Endothelial cell of umbilical vein (primary cell): ENCODE data around the gene DNAJB5. TPM values are rescaled to one million over a fixed set of nuclear protein-coding genes. Genes with fewer than 3 reads are reported as not detected.

ENCODE experiments used
- BruUV-seq: library from RNA; stranded (reverse); fragments of 400-500 nt; replicated peaks from 2 replicates; lab custom pipeline; 2021; lab: Mats Ljungman, UMichigan
- CTCF ChIA-PET: fragments of 300-600, 350-600 bp; sonication (Branson Sonifier 250); formaldehyde crosslinking; loops from one replicate; lab custom pipeline; 2021; ENCODE audit warnings: antibody characterized with exemption, inconsistent platforms; lab: Charles Lee
- POLR2A ChIA-PET: fragments of 300-600, 350-600 bp; sonication (Branson Sonifier 250); formaldehyde crosslinking; loops from one replicate; lab custom pipeline; 2021; ENCODE audit warnings: antibody characterized with exemption, inconsistent platforms; lab: Charles Lee
- DNase-seq: peaks from one replicate; pipeline ENCODE4 v3.0.0-alpha.2; 2011; ENCODE audit warnings: low read depth, low spot score
- FAIRE-seq: peaks from 2 replicates; lab custom pipeline; 2011; peaks lifted over from hg19 to GRCh38; lab: Jason Lieb, UNC
- H2AFZ ChIP-seq: 2 replicates; pipeline ENCODE4 v1.6.0; 2012; ENCODE audit warnings: low read depth, low read length, control low read depth, inconsistent platforms
- H3K27ac ChIP-seq: 2 replicates; pipeline ENCODE4 v1.5.1; 2011; ENCODE audit warnings: low read depth, mild to moderate bottlenecking, control low read depth, low read length, moderate library complexity; ENCODE audit not compliant: insufficient read depth
- H3K27me3 ChIP-seq, 2 experiments: 2 replicates each; pipeline versions ENCODE4 v1.6.0 to v1.6.1; 2011; ENCODE audit warnings: low read length in 2 of 2, mixed read lengths in 1 of 2; ENCODE audit not compliant: control insufficient read depth in 2 of 2, insufficient read depth in 2 of 2
- H3K36me3 ChIP-seq, 2 experiments: 2 replicates in 1 of 2; 3 replicates in 1 of 2; pipeline ENCODE4 v1.5.1; 2011; ENCODE audit warnings: low read length in 2 of 2, mild to moderate bottlenecking in 1 of 2, moderate library complexity in 1 of 2; ENCODE audit not compliant: control insufficient read depth in 2 of 2, insufficient read depth in 2 of 2; ENCODE audit errors: extremely low read depth in 1 of 2
- H3K4me1 ChIP-seq: 3 replicates; pipeline ENCODE4 v1.5.1; 2011; ENCODE audit warnings: mild to moderate bottlenecking, low read length; ENCODE audit not compliant: control insufficient read depth, insufficient read depth; ENCODE audit errors: extremely low read depth
- H3K4me2 ChIP-seq: 2 replicates; pipeline ENCODE4 v1.6.1; 2011; ENCODE audit warnings: low read length, control low read depth, mixed read lengths; ENCODE audit not compliant: insufficient read depth
- H3K4me3 ChIP-seq, 3 experiments: fragments of 200-600 bp in 1 of 3; sonication (generic), shearing (Covaris generic) in 1 of 3; replicated peaks in 1 of 3; 2 replicates each; pipeline ENCODE4 v1.5.1; 2011 to 2016; ENCODE audit warnings: control low read depth in 3 of 3, low read length in 3 of 3, mild to moderate bottlenecking in 2 of 3, inconsistent platforms in 1 of 3, low read depth in 1 of 3, moderate library complexity in 1 of 3; ENCODE audit not compliant: insufficient read depth in 1 of 3
- H3K79me2 ChIP-seq: 2 replicates; pipeline ENCODE4 v1.6.0; 2012; ENCODE audit warnings: low read length, inconsistent platforms; ENCODE audit not compliant: control insufficient read depth, insufficient read depth
- H3K9ac ChIP-seq: replicated peaks from 2 replicates; pipeline ENCODE3; 2011; ENCODE audit warnings: low read length, control low read depth; ENCODE audit not compliant: insufficient read depth; ENCODE audit errors: extremely low read depth
- H3K9me1 ChIP-seq: replicated peaks from 3 replicates; pipeline ENCODE4 v1.6.0; 2011; ENCODE audit warnings: mild to moderate bottlenecking, low read length; ENCODE audit not compliant: control insufficient read depth, insufficient read depth; ENCODE audit errors: extremely low read depth
- H3K9me3 ChIP-seq: replicated peaks from 2 replicates; pipeline ENCODE4 v1.5.1; 2012; ENCODE audit warnings: low read length, inconsistent platforms; ENCODE audit not compliant: control insufficient read depth, insufficient read depth
- H4K20me1 ChIP-seq: replicated peaks from 2 replicates; pipeline ENCODE3; 2011; ENCODE audit warnings: mild to moderate bottlenecking, low read length; ENCODE audit not compliant: control insufficient read depth, insufficient read depth; ENCODE audit errors: extremely low read depth
- CTCF ChIP-seq, 2 donors: IDR thresholded peaks; 1 replicate in 1 of 2; 2 replicates in 1 of 2; pipeline ENCODE4 v1.5.1; 2011; ENCODE audit warnings: low read length in 2 of 2, mild to moderate bottlenecking in 2 of 2, moderate library complexity in 2 of 2, control low read depth in 1 of 2, inconsistent platforms in 1 of 2, low read depth in 1 of 2; ENCODE audit not compliant: insufficient read depth in 1 of 2; ENCODE audit errors: extremely low read depth in 1 of 2
- EZH2 ChIP-seq: IDR thresholded peaks from 2 replicates; pipeline ENCODE4 v1.6.1; 2012; ENCODE audit warnings: borderline replicate concordance, low read depth, mild to moderate bottlenecking, moderate library complexity, low read length, inconsistent platforms; ENCODE audit not compliant: severe bottlenecking
- FOS ChIP-seq: IDR thresholded peaks from 2 replicates; pipeline ENCODE4 v1.6.1; 2011; ENCODE audit warnings: mild to moderate bottlenecking, low read length, moderate library complexity, borderline replicate concordance; ENCODE audit not compliant: insufficient read depth
- GATA2 ChIP-seq: IDR thresholded peaks from 2 replicates; pipeline ENCODE4 v1.7.0; 2011; ENCODE audit warnings: low read depth, mild to moderate bottlenecking, moderate library complexity, mixed read lengths, low read length; ENCODE audit not compliant: insufficient read length, insufficient read depth
- JUN ChIP-seq: IDR thresholded peaks from 2 replicates; pipeline ENCODE4 v1.6.1; 2011; ENCODE audit warnings: borderline replicate concordance, low read depth; ENCODE audit not compliant: insufficient read length, insufficient read depth
- MAX ChIP-seq: IDR thresholded peaks from 2 replicates; pipeline ENCODE4 v1.6.1; 2011; ENCODE audit not compliant: insufficient read depth, insufficient read length
- MYC ChIP-seq: IDR thresholded peaks from one replicate; pipeline ENCODE4 v1.6.1; 2011; ENCODE audit warnings: mild to moderate bottlenecking, low read depth, low read length
- POLR2A ChIP-seq: IDR thresholded peaks from 2 replicates; pipeline ENCODE4 v1.6.1; 2012; ENCODE audit warnings: low read depth, mild to moderate bottlenecking, control low read depth, low read length
- POLR2AphosphoS5 ChIP-seq: IDR thresholded peaks from 2 replicates; pipeline ENCODE4 v1.6.1; 2012; ENCODE audit warnings: low read depth, mild to moderate bottlenecking, control low read depth, low read length, moderate library complexity; ENCODE audit not compliant: insufficient read depth
- dilution Hi-C: fragments of 300-500 bp; cut with MboI; formaldehyde crosslinking; loops from one replicate; pipeline ENCODE4 v1.15.0; 2019; ENCODE audit warnings: low sequenced_read_pairs; ENCODE audit not compliant: extremely low pct_ligation_motif_present
- intact Hi-C: fragments of 100-400 bp; cut with micrococcal nuclease; formaldehyde crosslinking; loops from one replicate; pipeline ENCODE4 v1.10.0; 2022
- polyA plus RNA-seq, 4 experiments: library from polyadenylated mRNA; depleted of rRNA in 3 of 4; stranded (reverse) in 3 of 4; unstranded in 1 of 4; fragments of >200 nt; gene quantifications; 2 replicates each; pipeline versions ENCODE4 v1.2.1 to v1.2.3, GENCODE V29; 2011 to 2012; ENCODE audit warnings: missing spikeins in 1 of 4
- total RNA-seq: library from RNA; stranded (reverse); gene quantifications from 2 replicates; pipeline ENCODE4 v1.2.3, GENCODE V29; 2021

The DNAJB5 gene
- total and polyA plus RNA-seq, 2 donors (not counting 3 experiments of a cell fraction or from before 2014, with no cell fraction given): 8.6 to 12.8 TPM

GRCh38 chr9:34963552-34963951, 26.0 kb upstream of the DNAJB5 start:
- no peak for FAIRE-seq
- CTCF ChIA-PET: interaction anchor here (2.2 kb wide), 1 partner anchor 64 kb away, joined by 7 read pairs; no protein-coding TSS in a partner anchor
- POLR2A ChIA-PET: no interaction called here
- H3K27me3 ChIP-seq: peaks cover 46 to 89% of the 10 kb centered on the region in 2 experiments
- BruUV-seq: no TSS peak
- no peak overlapping the region for H3K4me3 ChIP-seq
- no peak for DNase-seq
- intact Hi-C loops: no loop called here
- no peaks in the 10 kb centered on the region for H3K79me2 ChIP-seq
- H2AFZ ChIP-seq: no peak overlapping the region
- no peaks in the 10 kb centered on the region for H3K4me1 ChIP-seq
- no peak overlapping the region for H3K27ac ChIP-seq
- no peak overlapping the region for H3K9ac ChIP-seq
- no peaks in the 10 kb centered on the region for H3K9me3 ChIP-seq
- no peak overlapping the region for H3K4me2 ChIP-seq
- H3K36me3 ChIP-seq: no peaks in the 10 kb centered on the region
- H3K9me1 ChIP-seq: no peaks in the 10 kb centered on the region
- dilution Hi-C loops: no loop called here
- TF ChIP-seq MAX (no peak), GATA2 (no peak), POLR2AphosphoS5 (no peak), EZH2 (no peak), POLR2A (no peak), CTCF (IDR thresholded peaks at IDR 0.05; ENCODE audit: extremely low read depth in 1 of 2, insufficient read depth in 1 of 2, low read depth in 1 of 2, low read length in 2 of 2) (no peak), MYC (no peak), FOS (no peak), JUN (no peak)
- H4K20me1 ChIP-seq: no peaks in the 10 kb centered on the region
